GM23338 (cell line): ENCODE measurements around the gene CENPE.

Experiments used
- CREB1 ChIP-seq: fragments of 250-450 bp; sonication (Bioruptor Pico); IDR thresholded peaks from 2 replicates; pipeline ENCODE4 v1.5.0; 2020; ENCODE audit warnings: low read depth, mild to moderate bottlenecking, moderate library complexity
- CTCF ChIP-seq, 2 experiments: fragments of 200-600 bp in 1 of 2; sonication (generic) in 1 of 2; conservative IDR thresholded peaks; 2 replicates each; pipeline versions ENCODE4 v1.5.1 to v1.6.1; 2016 to 2017; ENCODE audit warnings: antibody characterized with exemption in 2 of 2, low read depth in 2 of 2, mild to moderate bottlenecking in 2 of 2, moderate library complexity in 1 of 2
- EZH2 ChIP-seq: fragments of 200-600 bp; sonication (generic); IDR thresholded peaks from one replicate; pipeline ENCODE4 v1.8.0; 2017; ENCODE audit warnings: antibody characterized with exemption, mild to moderate bottlenecking, low read depth; ENCODE audit not compliant: unreplicated experiment
- JUNB ChIP-seq: IDR thresholded peaks from one replicate; pipeline ENCODE4 v1.6.1; 2016; ENCODE audit warnings: antibody characterized with exemption; ENCODE audit not compliant: unreplicated experiment
- POLR2AphosphoS5 ChIP-seq: IDR thresholded peaks from 2 replicates; pipeline ENCODE4 v1.6.1; 2016; ENCODE audit warnings: antibody characterized with exemption, low read depth
- REST ChIP-seq: IDR thresholded peaks from one replicate; pipeline ENCODE4 v1.6.1; 2018; ENCODE audit warnings: antibody characterized with exemption; ENCODE audit not compliant: unreplicated experiment

DNA sequence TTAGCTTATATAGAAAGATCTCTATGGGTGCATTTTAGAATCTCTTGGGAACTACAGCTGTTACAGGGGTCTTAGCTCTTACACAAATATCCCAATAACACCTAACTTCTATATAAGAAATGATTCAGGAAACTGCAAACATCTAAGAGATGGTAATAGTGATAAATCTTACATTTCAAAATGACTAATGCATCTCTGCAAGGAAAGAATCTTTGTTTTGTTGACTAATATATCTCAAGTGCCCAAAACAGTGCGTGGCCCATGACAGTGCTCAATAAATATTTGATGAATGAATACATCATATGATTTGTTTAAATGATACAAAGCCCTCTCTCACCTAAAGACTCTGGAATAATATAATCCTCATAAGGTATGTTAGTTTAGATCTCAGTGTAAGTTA, 47.5 kb downstream of the CENPE start:
- no peak for TF ChIP-seq REST
- TF ChIP-seq JUNB: no peak
- no peak for TF ChIP-seq CTCF (conservative IDR thresholded peaks at IDR 0.05; ENCODE audit: low read depth in 2 of 2)
- TF ChIP-seq EZH2: no peak
- no peak for TF ChIP-seq POLR2AphosphoS5
- TF ChIP-seq CREB1: no peak
